ENCODE data around the gene NELFA.
"Not testable (repeated sequence)": the region's sequence is repeated elsewhere in the genome, so short reads cannot be mapped to it uniquely, and the experiment has no call there.

DNA sequence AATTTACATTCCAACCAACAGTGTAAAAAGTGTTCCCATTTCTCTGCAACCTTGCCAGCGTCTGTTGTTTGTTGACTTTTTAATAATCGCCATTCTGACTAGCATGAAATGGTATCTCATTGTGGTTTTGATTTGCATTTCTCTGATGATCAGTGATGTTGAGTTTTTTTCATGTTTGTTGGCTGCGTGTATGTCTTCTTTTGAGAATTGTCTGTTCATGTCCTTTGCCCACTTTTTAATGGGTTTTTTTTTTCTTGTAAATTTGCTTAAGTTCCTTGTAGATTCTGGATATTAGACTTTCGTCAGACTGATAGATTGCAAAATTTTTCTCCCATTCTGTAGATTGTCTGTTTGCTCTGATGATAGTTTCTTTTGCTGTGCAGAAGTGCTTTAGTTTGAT is 18.3 kb upstream of the NELFA start:
- TF ChIP-seq RFX5 (IDR thresholded peaks at IDR 0.05; ENCODE audit: low read depth, low read length); ETV5 (CRISPR knock-in tag; IDR thresholded peaks at IDR 0.05; ENCODE audit: borderline replicate concordance); ZFP36L2 (CRISPR knock-in tag; IDR thresholded peaks at IDR 0.05); ZNF224 (CRISPR knock-in tag; IDR thresholded peaks at IDR 0.05); SNAPC2 (CRISPR knock-in tag; IDR thresholded peaks at IDR 0.05); ZNF343 (CRISPR knock-in tag; IDR thresholded peaks at IDR 0.05); EZH2 (conservative IDR thresholded peaks at IDR 0.05; ENCODE audit: low read depth, low read length); POLR2A (IDR thresholded peaks at IDR 0.05; ENCODE audit: insufficient read depth in 1 of 2, low read depth in 2 of 2, low read length in 2 of 2); JUN (CRISPR knock-in tag; IDR thresholded peaks at IDR 0.05); PAX8 (CRISPR knock-in tag; IDR thresholded peaks at IDR 0.05; ENCODE audit: borderline replicate concordance); TARDBP (CRISPR knock-in tag; IDR thresholded peaks at IDR 0.05); CEBPB (IDR thresholded peaks at IDR 0.05; ENCODE audit: borderline replicate concordance, low read depth, low read length); KAT2B (IDR thresholded peaks at IDR 0.05; ENCODE audit: borderline replicate concordance, low read depth, low read length): not testable (repeated sequence)
- TF ChIP-seq, protein P1, sequence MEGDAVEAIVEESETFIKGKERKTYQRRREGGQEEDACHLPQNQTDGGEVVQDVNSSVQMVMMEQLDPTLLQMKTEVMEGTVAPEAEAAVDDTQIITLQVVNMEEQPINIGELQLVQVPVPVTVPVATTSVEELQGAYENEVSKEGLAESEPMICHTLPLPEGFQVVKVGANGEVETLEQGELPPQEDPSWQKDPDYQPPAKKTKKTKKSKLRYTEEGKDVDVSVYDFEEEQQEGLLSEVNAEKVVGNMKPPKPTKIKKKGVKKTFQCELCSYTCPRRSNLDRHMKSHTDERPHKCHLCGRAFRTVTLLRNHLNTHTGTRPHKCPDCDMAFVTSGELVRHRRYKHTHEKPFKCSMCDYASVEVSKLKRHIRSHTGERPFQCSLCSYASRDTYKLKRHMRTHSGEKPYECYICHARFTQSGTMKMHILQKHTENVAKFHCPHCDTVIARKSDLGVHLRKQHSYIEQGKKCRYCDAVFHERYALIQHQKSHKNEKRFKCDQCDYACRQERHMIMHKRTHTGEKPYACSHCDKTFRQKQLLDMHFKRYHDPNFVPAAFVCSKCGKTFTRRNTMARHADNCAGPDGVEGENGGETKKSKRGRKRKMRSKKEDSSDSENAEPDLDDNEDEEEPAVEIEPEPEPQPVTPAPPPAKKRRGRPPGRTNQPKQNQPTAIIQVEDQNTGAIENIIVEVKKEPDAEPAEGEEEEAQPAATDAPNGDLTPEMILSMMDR (CRISPR knock-in tag; IDR thresholded peaks at IDR 0.05) = not testable (repeated sequence)
